CD8-positive, alpha-beta memory T cell (primary cell): Measurements from ENCODE around the gene CMBL. TPM values are rescaled to one million over a fixed set of nuclear protein-coding genes. Genes with fewer than 3 reads are reported as not detected.
"Not testable (repeated sequence)": the region's sequence is repeated elsewhere in the genome, so short reads cannot be mapped to it uniquely, and the experiment has no call there.

Experiments
- CTCF ChIA-PET: fragments of 350-600 bp; sonication (Branson Sonifier 250); formaldehyde crosslinking; loops from one replicate; lab custom pipeline; 2021; ENCODE audit warnings: antibody characterized with exemption; lab: Charles Lee
- POLR2A ChIA-PET: fragments of 350-600 bp; sonication (Branson Sonifier 250); formaldehyde crosslinking; loops from one replicate; lab custom pipeline; 2021; ENCODE audit warnings: antibody characterized with exemption; lab: Charles Lee
- DNase-seq, 5 donors: peaks; one replicate each; pipeline versions ENCODE4 v3.0.0 to v3.0.0-alpha.2; 2020 to 2022; ENCODE audit warnings: mixed read lengths in 1 of 5
- H3K27ac ChIP-seq: one replicate; pipeline ENCODE4 v1.7.0; 2013; ENCODE audit warnings: low read depth, mild to moderate bottlenecking, low read length, moderate library complexity
- H3K27me3 ChIP-seq: 2 replicates; pipeline ENCODE4 v1.7.0; 2013; ENCODE audit warnings: low read length, mild to moderate bottlenecking; ENCODE audit not compliant: insufficient read depth, poor library complexity, severe bottlenecking
- H3K36me3 ChIP-seq: 2 replicates; pipeline ENCODE4 v1.7.0; 2013; ENCODE audit warnings: mild to moderate bottlenecking, low read length, moderate library complexity; ENCODE audit not compliant: insufficient read depth
- H3K4me1 ChIP-seq: 2 replicates; pipeline ENCODE4 v1.7.0; 2013; ENCODE audit warnings: mild to moderate bottlenecking, low read length, moderate library complexity; ENCODE audit not compliant: insufficient read depth
- H3K4me3 ChIP-seq: 2 replicates; pipeline ENCODE4 v1.7.0; 2013; ENCODE audit warnings: mild to moderate bottlenecking, low read length
- H3K9me3 ChIP-seq: 2 replicates; pipeline ENCODE4 v1.7.0; 2013; ENCODE audit warnings: mild to moderate bottlenecking, low read length
- H3K27ac Mint-ChIP-seq, 8 donors: one replicate each; pipeline ENCODE4 v1.8.0; 2020 to 2021; ENCODE audit warnings: mixed read lengths in 8 of 8, mild to moderate bottlenecking in 6 of 8, inconsistent platforms in 3 of 8, moderate library complexity in 3 of 8
- H3K27me3 Mint-ChIP-seq, 2 donors: one replicate each; pipeline ENCODE4 v1.8.0; 2020 to 2021; ENCODE audit warnings: mixed read lengths in 2 of 2, mild to moderate bottlenecking in 1 of 2, moderate library complexity in 1 of 2
- H3K36me3 Mint-ChIP-seq, 3 donors: one replicate each; pipeline ENCODE4 v1.8.0; 2020 to 2021; ENCODE audit warnings: mixed read lengths in 3 of 3, inconsistent platforms in 1 of 3, mild to moderate bottlenecking in 1 of 3
- H3K4me1 Mint-ChIP-seq, 3 donors: one replicate each; pipeline ENCODE4 v1.8.0; 2020 to 2021; ENCODE audit warnings: mixed read lengths in 3 of 3, inconsistent platforms in 1 of 3, mild to moderate bottlenecking in 1 of 3
- H3K4me3 Mint-ChIP-seq, 7 donors: one replicate each; pipeline ENCODE4 v1.8.0; 2020 to 2021; ENCODE audit warnings: mixed read lengths in 7 of 7, mild to moderate bottlenecking in 6 of 7, moderate library complexity in 4 of 7, inconsistent platforms in 2 of 7
- H3K9me3 Mint-ChIP-seq, 5 donors: one replicate each; pipeline ENCODE4 v1.8.0; 2020 to 2022; ENCODE audit warnings: mixed read lengths in 5 of 5, mild to moderate bottlenecking in 3 of 5, moderate library complexity in 2 of 5, inconsistent platforms in 1 of 5
- polyA plus RNA-seq: library from polyadenylated mRNA; unstranded; fragments of 300-500 nt; fragmentation: Illumina TruSeq; gene quantifications from one replicate; pipeline ENCODE4 v1.2.3, GENCODE V29; 2021
- total RNA-seq, 2 experiments: library from RNA; stranded (reverse); gene quantifications; one replicate each; pipeline ENCODE4 v1.2.3, GENCODE V29; 2021

The CMBL gene
- total and polyA plus RNA-seq, 3 experiments from 2014 or later: 0.97 to 3.8 (median 3.7) TPM

DNA sequence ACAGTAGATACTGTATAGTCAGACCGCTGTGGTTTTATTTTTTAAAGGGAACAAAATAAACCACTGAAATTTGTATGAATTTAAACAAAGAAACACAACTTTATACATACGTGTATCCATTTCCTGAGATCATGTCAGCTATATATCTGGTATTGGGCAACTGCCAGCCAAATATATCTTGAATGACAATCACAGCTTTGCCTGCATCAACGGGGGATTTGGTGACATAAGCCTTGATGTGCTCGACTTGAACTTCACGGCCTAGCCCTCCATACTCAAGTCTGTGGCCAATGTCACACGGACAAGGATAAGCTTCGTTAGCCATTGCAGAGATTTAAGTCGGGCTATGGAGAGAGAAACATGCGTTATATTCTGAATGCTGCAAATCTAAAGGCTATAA is 17.3 kb downstream of the CMBL start:
- no peak overlapping the region for H3K4me3 Mint-ChIP-seq
- no peaks in the 10 kb centered on the region for H3K36me3 ChIP-seq
- H3K27me3 Mint-ChIP-seq: peaks cover 8 to 21% of the 10 kb centered on the region in 2 donors
- peaks cover 4 to 5% (median 5%) of the 10 kb centered on the region in 3 donors for H3K4me1 Mint-ChIP-seq
- no peaks in the 10 kb centered on the region for H3K9me3 Mint-ChIP-seq
- no peak overlapping the region for H3K4me3 ChIP-seq
- DNase-seq: no peak
- no peak overlapping the region for H3K27ac ChIP-seq
- POLR2A ChIA-PET: no interaction called here
- no peaks in the 10 kb centered on the region for H3K9me3 ChIP-seq
- H3K27ac Mint-ChIP-seq: no peak overlapping the region
- no peaks in the 10 kb centered on the region for H3K4me1 ChIP-seq
- CTCF ChIA-PET: no interaction called here
- no peaks in the 10 kb centered on the region for H3K27me3 ChIP-seq
- peaks cover 0 to 4% (median 0%) of the 10 kb centered on the region in 3 donors for H3K36me3 Mint-ChIP-seq

DNA sequence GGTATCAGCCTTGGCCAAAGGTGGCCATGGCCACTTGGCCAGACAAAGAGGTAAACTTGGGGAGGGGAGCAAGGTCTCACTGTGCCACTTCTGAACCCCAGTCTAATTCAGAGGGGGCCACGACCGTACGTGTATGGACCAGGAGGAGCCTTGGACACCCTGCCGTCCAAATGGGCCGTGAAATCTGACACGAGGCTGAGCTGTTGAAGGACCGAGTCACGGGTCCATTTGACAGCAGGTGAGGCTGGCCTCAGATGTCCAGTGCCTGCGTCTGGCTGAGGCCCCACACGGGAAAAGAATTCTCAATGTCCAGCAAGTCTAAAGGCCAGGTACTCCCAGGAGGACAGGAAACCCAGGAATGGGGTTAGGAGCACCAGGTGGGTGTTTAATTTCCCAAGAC is 17.7 kb downstream of the CMBL start:
- Mint-ChIP-seq H3K9me3 (no peaks in the 10 kb centered on the region), H3K4me1 (peaks cover 4 to 5% (median 5%) of the 10 kb centered on the region in 3 donors), H3K36me3 (peaks cover 0 to 4% (median 0%) of the 10 kb centered on the region in 3 donors), H3K27ac (no peak overlapping the region), H3K27me3 (peaks cover 8 to 21% of the 10 kb centered on the region in 2 donors), H3K4me3 (no peak overlapping the region)
- Histone ChIP-seq H3K4me1 (no peaks in the 10 kb centered on the region), H3K36me3 (no peaks in the 10 kb centered on the region), H3K27me3 (no peaks in the 10 kb centered on the region), H3K27ac (no peak overlapping the region), H3K9me3 (no peaks in the 10 kb centered on the region), H3K4me3 (no peak overlapping the region)
- DNase-seq: no peak
- POLR2A ChIA-PET: no interaction called here
- CTCF ChIA-PET: no interaction called here

GRCh38 chr5:10289353-10289752 is 18.3 kb downstream of the CMBL start:
- no peak for DNase-seq
- H3K27ac Mint-ChIP-seq: no peak overlapping the region
- Histone ChIP-seq H3K9me3 (no peaks in the 10 kb centered on the region), H3K4me3 (no peak overlapping the region), H3K27me3 (no peaks in the 10 kb centered on the region), H3K36me3 (no peaks in the 10 kb centered on the region), H3K4me1 (no peaks in the 10 kb centered on the region), H3K27ac (no peak overlapping the region)
- peaks cover 5 to 17% of the 10 kb centered on the region in 2 donors for H3K27me3 Mint-ChIP-seq
- H3K4me1 Mint-ChIP-seq: peaks cover 4 to 6% (median 5%) of the 10 kb centered on the region in 3 donors
- ChIA-PET CTCF (no interaction called here), POLR2A (no interaction called here)
- H3K36me3 Mint-ChIP-seq: peaks cover 0 to 4% (median 0%) of the 10 kb centered on the region in 3 donors
- H3K4me3 Mint-ChIP-seq: no peak overlapping the region
- no peaks in the 10 kb centered on the region for H3K9me3 Mint-ChIP-seq

- Mint-ChIP-seq H3K9me3 (no peaks in the 10 kb centered on the region), H3K4me1 (peaks cover 7 to 13% (median 11%) of the 10 kb centered on the region in 3 donors), H3K4me3 (no peak overlapping the region), H3K27me3 (peaks cover 4 to 17% of the 10 kb centered on the region in 2 donors), H3K36me3 (peaks cover 0 to 1% (median 0%) of the 10 kb centered on the region in 3 donors), H3K27ac (peak overlapping the region in 1 of 8 donors; percentile 38)
- no peaks in the 10 kb centered on the region for H3K4me1 ChIP-seq
- H3K27me3 ChIP-seq: no peaks in the 10 kb centered on the region
- CTCF ChIA-PET: no interaction called here
- H3K27ac ChIP-seq: no peak overlapping the region
- H3K9me3 ChIP-seq: no peaks in the 10 kb centered on the region
- peak in 1 of 5 donors; percentile 6 for DNase-seq
- no peak overlapping the region for H3K4me3 ChIP-seq
- POLR2A ChIA-PET: no interaction called here
- no peaks in the 10 kb centered on the region for H3K36me3 ChIP-seq
These were observed 19.0 kb downstream of the CMBL start for GRCh38 chr5:10288592-10289219.

GRCh38 chr5:10286862-10287227 is 20.9 kb downstream of the CMBL start:
- Mint-ChIP-seq H3K36me3 (no peaks in the 10 kb centered on the region), H3K4me1 (peaks cover 8 to 14% (median 12%) of the 10 kb centered on the region in 3 donors), H3K4me3 (no peak overlapping the region), H3K9me3 (no peaks in the 10 kb centered on the region), H3K27ac (no peak overlapping the region), H3K27me3 (peaks cover 4 to 16% of the 10 kb centered on the region in 2 donors)
- H3K36me3 ChIP-seq: no peaks in the 10 kb centered on the region
- POLR2A ChIA-PET: no interaction called here
- H3K27ac ChIP-seq: no peak overlapping the region
- H3K4me1 ChIP-seq: no peaks in the 10 kb centered on the region
- no peak for DNase-seq
- no peaks in the 10 kb centered on the region for H3K9me3 ChIP-seq
- no peaks in the 10 kb centered on the region for H3K27me3 ChIP-seq
- CTCF ChIA-PET: interaction anchor here (7.7 kb wide), 1 partner anchor 341 kb away, joined by 101 read pairs; no protein-coding TSS in a partner anchor
- H3K4me3 ChIP-seq: no peak overlapping the region

DNA sequence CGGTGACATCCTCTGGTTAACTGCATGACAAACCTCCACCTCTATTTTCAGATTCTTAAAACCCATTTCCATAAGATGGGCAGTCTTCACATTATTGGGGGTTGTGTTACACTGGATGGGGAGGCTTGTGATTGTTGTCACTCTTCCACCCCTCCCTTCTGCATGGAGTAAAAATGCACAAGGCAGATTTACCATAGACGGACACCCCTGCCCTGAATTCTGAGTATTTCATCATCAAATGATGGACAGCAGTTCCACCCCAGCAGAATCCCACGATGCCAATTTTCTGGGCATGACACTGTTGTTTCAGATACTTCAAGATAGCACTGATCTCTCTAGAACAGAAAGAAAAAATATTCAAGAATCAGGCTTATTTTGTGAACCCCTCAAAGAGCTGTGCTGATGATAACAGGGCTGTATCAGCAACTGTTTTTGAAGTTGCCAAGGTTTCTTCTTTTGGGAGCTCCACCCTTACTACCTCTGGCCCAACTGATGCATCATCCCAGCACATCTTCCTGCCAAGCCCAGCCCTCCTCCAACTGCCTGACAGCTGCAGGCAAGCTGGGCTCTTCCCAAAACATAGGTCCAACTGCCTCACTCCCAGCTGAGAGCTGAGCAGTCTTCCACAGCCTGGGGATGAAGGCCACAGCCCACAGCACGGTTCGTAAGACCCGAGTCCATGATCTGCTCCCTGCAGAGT is 21.4 kb downstream of the CMBL start:
- Histone ChIP-seq H3K9me3 (no peaks in the 10 kb centered on the region), H3K4me3 (no peak overlapping the region), H3K27me3 (no peaks in the 10 kb centered on the region), H3K27ac (no peak overlapping the region), H3K4me1 (no peaks in the 10 kb centered on the region), H3K36me3 (no peaks in the 10 kb centered on the region)
- no peak for DNase-seq
- Mint-ChIP-seq H3K27me3 (peaks cover 4 to 16% of the 10 kb centered on the region in 2 donors), H3K36me3 (no peaks in the 10 kb centered on the region), H3K4me3 (no peak overlapping the region), H3K27ac (no peak overlapping the region), H3K9me3 (no peaks in the 10 kb centered on the region), H3K4me1 (peaks cover 8 to 14% (median 12%) of the 10 kb centered on the region in 3 donors)
- ChIA-PET CTCF (interaction anchor here (7.7 kb wide), 1 partner anchor 342 kb away, joined by 101 read pairs; no protein-coding TSS in a partner anchor), POLR2A (no interaction called here)

DNA sequence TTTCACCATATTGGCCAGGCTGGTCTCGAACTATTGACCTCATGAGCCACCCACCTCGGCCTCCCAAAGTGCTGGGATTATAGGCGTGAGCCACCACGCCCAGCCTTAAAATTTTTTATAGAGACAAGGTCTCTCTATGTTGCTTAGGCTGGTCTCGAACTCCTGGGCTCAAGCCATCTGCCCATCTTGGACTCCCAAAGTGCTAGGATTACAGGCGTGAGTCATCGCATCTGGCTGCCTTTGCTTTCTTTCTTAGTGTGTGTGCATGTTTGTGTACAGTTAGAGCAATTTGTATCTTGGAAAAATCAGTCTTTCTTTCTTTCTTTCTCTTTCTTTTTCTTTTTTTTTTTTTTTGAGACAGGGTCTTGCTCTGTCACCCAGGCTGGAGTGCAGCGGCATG is 22.3 kb downstream of the CMBL start:
- DNase-seq, H3K27me3 ChIP-seq, H3K36me3 Mint-ChIP-seq, H3K27ac ChIP-seq, H3K4me3 Mint-ChIP-seq, H3K9me3 Mint-ChIP-seq, H3K27ac Mint-ChIP-seq, POLR2A ChIA-PET, H3K9me3 ChIP-seq, H3K36me3 ChIP-seq, H3K4me1 ChIP-seq, H3K4me3 ChIP-seq: not testable (repeated sequence)
- peaks cover 8 to 14% (median 12%) of the 10 kb centered on the region in 3 donors for H3K4me1 Mint-ChIP-seq
- peaks cover 2 to 12% of the 10 kb centered on the region in 2 donors for H3K27me3 Mint-ChIP-seq
- CTCF ChIA-PET: interaction anchor here (1.9 to 7.7 kb wide), 2 partner anchors 343 to 349 kb away, joined by 9 to 101 read pairs; no protein-coding TSS in a partner anchor
